GM18511 (cell line): ENCODE data around the gene CITED4.

ENCODE experiments used
- ATAC-seq: cut with Tn5 transposase; IDR thresholded peaks from one replicate; pipeline ENCODE4 v1.9.1; 2021; ENCODE audit warnings: mild to moderate bottlenecking, moderate library complexity; ENCODE audit not compliant: unreplicated experiment

CITED4 gene

DNA sequence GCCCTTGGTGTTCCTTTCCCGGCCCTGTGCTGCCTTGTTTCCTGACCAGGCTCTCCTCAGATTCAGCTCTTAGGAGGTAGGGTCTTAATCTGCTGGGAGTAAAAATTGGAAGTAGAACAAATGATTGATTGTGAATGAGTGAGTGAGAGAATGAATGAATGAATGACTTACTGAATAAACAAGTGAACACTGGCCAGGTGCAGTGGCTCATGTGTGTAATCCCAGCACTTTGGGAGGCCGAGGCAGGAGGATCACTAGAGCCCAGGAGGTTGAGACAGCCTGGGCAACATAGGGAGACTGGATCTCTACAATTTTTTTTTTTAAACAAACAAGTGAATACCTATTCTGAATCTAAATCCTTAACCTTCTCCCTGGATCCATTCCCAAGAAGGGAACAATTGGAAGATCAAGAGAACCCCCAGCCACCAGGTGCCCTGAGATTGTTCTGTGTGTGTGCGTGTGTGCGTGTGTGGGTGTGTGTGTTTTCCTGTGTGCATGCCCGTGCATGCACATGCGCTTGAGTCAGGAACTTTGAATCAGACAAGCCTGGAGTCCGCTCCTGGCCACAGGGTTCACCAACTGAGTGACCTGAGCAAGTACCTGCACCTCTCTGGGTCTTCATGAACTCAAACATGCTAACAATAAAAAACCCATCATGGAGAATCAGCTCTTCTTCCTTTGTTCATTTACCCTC lies 24.3 kb upstream of the CITED4 start:
- no peak for ATAC-seq

DNA sequence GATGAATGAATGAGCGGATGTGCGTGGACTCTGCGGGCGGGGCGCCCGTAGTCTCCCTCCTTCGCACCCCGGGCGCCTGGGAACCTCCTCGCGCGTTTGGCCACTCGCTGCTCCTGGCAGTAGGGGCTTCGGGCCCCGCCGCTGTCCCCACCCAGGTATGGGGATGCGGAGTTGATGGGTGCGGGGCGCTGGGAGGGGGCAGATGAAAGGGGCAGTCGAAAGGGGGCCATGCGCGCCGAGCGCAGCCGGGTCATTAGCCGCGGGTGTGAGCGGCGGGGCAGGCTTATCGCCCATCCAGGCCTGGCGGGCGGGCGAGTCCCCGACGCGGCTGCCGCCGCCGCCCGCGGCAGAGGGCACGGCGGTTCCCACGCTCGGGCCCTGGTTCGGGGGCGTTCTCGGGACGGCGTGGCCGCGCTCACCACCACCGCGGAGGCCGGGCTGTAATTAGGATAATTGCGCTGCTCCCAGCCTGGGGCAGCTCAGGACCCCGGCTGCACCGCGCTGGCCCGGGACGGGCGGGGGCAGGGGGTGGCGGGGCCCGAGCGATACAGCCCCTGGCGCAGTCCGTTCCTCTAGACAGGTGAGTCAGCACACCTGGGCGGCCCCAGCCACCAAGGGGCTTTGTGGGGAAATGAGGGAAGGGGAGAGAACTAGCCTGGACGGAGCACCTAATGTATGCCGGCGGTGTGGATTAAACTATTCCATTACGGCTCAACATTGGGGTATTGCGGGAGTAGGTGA lies 22.1 kb upstream of the CITED4 start:
- no peak for ATAC-seq

DNA sequence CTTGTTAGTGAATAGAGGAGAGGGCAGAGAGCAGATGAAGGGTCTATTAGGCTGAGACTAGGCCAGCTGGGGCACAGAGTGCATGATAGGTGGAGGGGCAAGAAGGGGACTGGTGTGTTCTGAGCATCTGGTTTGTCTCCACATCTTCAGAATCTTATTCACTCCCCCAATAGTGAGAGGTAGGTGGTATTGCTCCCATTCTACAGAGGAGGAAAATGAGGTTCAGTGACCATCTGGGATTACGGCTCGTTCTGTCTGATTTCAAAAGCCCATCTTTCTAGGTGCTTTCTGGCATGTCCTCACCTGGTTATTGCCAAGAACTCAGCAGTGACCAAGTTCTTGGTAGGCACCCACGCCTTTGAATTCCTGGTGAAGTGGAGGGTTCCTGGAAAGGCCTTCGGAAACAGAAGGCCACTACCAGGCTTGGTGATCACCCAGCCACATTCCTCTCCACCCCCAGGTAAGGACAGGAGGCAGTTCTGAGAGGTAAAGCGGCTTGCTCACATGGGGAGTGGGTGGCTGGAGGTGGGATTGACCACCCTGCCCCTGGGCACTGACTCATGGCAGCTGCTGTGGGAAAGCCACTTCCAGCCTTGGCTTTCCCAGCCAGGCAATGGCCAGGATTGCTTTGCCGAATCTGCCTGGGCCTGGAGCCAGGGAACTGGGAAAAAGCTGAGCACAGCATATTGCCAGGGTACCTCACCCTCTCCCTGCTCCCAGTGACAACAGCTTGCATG lies 18.8 kb upstream of the CITED4 start:
- ATAC-seq: no peak

DNA sequence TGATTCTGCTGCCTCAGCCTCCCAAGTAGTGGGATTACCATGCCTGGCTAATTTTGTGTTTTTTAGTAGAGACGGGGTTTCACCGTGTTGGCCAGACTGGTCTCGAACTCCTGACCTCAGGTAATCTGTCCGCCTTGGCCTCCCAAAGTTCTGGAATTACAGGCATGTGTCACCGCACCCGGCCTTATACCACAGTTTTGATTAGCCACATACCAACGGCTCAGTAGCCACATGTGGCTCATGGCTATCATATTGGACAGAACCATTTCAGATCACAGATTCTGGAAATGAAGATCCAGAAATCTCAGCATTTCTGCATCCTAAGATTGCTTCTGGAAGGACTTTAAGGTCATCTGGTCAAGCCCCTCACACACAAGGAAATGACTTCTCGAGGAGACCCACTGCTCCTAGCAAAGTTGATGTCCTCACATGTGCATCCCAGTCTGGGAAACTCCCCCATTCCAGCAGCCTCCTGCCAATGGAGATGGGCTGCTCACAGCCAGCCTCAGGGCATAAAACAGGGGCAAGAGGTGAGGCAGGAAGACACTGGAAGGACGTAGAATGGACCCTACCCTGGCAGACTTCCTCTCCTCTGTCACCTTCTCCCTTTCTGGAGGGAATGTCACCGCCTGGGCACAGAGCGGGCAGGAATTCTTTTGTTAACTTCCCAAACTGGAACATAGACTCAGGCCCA lies 17.5 kb upstream of the CITED4 start:
- no peak for ATAC-seq

DNA sequence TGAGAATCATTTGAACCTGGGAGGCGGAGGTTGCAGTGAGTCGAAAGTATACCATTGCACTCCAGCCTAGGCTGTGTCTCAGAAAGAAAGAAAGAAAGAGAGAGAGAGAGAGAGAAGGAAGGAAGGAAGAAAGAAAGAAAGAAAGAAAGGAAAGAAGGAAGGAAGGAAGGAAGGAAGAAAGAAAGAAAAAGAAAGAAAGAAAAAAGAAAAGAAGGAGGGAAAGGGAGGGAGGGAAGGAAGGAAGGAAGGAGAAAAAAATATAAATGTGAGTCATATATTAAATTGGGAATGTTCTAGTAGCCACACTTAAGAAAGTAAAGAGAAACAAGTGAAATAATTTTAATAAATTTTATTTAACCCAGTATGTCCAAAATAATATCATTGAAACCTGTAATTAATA lies 16.7 kb upstream of the CITED4 start:
- ATAC-seq: no peak

DNA sequence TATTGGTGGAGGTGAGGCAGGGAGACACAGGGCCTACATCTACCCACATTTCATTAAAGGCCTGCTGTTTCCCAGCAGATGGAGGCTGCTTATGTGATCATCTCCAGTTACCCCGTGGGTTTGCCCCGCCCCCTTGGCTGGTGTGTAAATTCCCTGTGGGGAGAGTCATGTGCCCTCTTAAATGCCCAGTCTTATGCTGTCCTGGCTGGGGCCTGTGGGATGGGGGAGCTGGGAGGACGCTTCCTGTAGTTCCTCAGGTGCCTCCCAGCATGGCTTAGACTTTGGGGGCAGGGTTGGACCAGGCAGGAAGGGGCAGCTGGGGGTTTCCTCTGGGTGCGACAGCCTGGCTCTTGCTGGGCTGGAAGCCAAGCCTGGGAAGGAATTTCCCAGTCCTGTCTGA lies 15.5 kb upstream of the CITED4 start:
- no peak for ATAC-seq

DNA sequence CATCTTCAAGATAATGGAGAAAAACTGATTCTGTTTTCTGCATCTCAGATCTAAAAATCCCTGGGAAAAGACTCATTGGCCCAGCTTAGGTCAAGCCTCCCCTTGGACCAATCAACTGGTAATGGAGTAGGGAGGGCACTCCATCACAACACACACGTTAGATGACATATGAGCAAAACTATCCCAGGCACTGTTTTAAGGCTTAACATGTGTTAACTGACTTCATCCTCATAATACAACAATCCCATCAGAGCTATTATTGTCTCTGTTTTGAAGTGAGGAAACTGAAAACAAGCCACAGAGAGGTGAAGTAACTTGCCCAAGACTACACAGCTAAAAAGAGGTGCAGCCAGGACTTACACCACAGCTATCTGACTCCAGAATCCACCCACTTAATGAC lies 14.7 kb upstream of the CITED4 start:
- ATAC-seq: no peak

DNA sequence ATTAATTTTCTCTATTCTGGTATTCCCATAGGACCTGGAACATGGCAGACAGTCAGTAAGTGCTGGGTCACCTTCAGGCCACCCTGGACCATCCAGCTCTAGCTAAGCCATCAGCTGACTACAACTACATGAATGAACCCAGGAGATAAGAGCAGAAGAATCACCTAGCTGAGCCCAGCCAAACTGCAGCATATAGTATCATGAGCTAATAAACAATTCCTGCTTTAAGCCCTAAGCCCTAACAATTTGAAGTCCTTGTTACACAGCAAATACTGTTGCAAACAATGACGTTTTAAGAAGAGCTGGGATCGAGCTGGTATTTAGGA lies 14.2 kb upstream of the CITED4 start:
- no peak for ATAC-seq

DNA sequence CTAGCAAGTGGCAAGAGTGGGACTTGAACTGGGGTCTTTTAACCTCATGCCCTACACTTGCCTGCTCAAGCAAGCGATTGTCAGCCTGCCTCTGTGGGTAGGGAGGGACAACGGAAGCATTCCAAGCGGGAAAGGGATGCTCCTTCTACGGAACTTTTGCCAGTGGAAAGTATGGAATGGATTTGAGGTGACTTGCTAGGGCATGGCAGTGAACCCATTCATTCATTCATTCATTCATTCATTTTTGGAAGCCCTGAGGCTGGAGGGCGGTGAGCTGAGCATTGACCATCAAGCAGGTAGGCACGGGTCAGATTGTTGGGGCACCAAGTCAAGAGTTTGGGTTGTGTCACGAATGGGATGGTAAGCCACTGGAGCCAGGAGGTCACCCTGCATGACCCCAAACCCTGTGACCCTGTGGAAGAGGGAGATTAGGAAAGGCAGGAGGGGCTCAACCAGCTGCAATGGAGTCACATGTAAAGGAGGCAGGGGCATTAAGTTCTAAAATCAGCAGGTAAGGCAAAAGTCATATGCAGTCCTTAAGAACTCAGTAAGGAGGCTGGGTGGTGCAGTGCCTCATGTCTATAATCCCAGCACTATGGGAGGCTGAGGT lies 11.8 kb upstream of the CITED4 start:
- no peak for ATAC-seq

DNA sequence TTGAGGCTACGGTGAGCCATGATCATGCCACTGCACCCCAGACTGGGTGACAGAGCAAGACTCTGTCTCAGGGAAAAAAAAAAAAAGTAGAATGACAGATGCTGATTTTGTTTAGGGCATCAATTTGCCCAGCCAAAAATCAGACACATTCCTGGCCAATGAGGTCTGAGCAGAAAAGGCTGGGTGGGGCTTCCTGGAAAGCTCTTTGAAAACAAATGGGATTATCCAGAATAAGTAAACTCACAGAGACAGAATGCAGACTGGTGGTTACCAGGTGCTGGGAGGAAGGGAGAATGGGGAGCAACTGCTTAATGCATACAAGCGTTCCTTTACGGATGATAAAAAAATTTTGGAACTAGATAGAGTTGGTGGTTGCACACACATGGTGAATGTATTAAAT lies 10.1 kb upstream of the CITED4 start:
- ATAC-seq: no peak

DNA sequence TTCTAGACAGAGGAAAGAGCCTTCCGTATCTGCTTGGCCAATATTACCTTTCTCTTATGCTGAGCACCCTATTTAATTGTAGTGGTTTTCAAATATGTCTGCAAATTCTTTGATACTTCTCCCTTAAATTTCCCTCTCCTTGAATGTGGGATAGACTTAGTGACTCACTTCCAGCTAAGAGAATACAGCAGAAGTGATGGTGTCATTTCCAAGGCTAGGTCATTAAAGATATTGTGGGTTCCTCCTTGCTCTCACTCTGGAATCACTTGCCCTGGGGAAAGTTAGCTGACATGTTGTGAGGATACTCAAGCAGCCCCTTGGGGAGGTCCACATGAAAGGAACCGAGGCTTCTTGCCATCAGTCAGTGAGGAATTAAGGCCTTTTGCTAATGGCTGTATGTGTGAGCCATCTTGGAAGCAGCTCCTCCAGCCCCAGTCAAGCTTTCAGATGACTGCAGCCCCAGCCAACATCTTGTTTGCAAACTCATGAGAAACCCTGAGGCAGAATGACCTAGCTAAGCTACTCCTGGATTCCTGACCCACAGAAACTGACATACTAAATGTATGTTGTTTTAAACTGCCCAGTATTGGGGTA lies 8.1 kb upstream of the CITED4 start:
- ATAC-seq: no peak

DNA sequence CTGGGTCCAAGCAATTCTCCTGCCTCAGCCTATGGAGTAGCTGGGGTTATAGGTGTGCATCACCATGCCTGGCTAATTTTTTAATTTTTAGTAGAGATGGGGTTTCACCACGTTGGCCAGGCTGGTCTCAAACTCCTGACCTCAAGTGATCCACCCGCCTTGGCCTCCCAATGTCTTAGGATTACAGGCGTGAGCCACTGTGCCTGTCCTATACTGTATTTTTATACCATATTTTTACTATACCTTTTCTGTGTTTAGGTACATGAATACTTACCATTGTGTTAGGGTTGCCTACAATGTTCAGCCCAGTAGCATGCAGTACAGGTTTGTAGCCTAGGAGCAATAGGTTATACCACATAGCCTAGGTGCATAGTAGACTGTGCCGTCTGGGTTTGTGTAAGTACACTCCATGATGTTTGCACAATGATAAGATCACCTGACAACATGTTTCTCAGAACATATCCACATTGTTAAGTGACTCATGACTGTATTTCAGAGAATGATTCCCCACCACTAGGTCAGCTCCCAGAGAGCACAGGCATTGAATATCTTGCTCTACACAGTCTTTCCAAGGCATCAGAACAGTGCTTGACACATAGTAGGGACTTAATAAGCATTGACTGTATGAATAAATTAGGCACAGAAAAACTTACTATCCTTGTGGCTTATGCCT lies 6.0 kb upstream of the CITED4 start:
- no peak for ATAC-seq

DNA sequence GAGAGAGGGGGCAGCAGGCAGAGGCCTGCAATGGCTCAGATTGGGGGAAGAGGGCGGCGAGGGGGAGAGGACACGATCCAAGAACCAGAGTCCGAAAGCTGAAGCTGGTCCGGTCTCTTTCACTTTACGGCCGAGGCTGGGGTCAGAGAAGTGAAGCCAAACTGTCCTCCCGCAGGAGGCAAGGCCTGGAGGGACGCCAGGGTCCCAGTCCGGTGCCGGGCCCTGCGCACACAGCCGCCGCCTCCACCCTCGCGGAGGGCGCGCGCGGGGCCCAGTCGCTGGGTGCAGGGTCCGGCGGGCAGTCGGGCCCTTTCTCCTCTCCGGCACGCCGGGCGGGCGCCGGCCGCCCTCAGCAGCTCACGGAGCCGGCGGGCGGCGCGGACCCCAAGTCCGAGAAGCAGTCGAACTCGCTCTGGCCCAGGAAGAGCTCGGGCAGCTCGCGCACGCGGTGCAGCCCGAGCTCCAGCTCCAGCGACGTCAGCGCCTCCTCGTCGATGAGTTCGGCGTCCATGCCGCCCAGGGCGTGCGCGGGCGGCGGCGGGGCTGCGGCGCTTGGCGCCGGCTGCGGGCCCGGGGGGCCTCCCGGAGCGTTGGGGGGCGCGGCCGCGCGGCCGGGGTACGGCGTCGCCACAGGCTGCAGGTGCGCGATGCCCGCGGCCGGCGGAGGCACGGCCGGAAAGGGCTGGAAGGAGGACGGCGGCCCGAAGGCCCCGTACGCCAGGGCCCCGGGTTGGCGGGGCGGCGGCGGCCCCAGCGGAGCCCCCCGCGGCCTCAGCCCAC lies 749 bp downstream of the CITED4 start:
- peak; percentile 14 for ATAC-seq

DNA sequence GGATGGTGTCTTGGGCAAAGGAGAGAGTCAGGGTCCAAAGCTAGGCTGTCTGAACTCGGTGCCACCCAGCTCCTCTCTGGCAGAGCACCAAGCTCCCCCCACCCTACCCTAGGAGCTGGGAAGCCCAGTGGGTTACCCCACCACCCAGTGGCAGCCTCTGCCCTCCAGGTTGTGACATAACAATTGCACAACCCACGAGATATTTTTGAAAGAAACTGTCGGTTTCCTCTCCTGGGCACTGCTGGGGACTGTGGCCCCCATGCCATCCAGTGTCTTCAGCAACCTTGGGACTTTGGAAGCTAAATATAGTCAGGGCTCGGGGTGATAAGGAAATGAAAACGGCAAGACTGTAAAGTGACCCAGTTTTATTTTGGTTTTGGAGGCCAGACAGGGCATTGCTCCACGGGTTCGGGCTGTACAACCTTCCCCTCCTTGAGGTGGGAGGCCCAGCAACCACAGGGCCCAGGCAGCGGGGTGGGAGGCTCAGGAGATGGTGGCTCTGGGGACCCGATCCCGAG lies 1.4 kb downstream of the CITED4 start:
- no peak for ATAC-seq

DNA sequence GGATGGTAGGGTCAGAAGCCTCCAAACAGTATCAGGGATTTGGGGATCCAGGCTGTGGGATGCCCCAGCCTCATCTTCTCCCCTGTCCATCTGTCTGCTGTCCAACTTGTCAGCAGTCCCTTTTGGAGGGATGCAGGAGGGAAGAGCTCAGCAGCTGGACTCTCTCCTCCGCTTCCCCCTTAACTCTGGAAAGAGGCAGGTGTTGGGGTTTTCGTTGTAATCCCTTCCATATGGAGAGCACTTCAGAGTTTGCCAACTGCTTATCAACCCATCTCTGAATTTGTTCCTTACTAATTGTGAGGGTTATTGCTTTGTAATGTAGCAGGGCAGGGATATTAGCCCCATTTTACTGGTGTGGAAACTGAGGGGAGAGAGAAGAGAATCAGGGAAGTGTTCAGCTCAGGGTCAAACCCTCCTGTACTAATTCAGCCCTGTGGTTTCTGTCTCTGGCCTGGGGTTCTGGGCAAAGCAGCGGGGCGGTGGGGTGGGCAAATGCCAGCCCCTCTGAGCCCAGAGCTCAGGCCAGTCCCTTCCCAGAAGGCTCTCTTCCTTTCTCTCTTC lies 3.2 kb downstream of the CITED4 start:
- no peak for ATAC-seq

DNA sequence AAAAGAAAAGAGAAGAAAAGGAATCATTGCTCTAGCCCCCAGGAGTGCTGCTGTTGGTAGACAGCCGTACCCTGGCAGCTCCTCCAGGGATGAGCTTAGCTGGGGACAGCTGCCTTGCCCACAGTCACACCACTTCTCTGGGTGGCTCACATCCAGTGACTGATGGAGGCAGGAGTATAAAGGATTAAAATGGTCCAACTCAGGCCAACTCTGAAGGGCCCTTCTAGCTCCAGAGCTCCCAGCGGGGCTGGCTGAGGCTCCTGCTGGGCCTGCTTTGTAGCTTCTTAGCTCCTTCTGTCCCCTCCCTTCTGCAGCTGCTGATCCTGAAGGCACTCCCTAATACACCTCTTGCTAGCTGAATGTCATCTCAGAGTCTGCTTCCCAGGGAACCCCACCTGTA lies 4.4 kb downstream of the CITED4 start:
- no peak for ATAC-seq

DNA sequence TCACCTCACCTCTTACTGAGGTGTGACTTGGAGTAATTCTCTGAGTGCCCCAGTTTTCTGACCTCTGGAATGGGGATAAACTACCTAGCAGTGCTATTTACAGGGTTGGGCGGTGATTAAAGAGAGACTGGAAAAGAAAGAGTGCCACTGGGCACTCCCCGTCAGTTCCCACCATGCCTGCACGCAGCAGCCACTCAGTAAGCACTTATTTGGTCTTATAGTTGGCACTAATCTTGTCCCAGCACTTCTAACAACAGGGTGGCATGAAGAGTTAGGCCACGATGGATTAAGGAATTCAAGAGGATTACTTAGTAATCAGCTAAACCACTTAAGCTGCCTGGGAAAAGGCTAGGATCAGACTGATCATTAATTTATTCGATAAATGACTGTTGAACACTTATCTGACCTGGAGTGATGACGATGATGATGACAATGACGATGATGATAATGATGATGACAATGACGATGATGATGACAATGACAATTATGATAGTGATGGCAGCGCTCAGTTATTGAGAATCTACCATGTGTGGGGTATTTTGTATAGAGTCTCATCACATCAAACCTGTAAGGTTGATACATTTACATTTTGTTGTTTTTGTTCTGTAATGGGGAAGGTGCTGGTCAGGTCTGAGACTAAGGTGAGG lies 5.4 kb downstream of the CITED4 start:
- no peak for ATAC-seq

DNA sequence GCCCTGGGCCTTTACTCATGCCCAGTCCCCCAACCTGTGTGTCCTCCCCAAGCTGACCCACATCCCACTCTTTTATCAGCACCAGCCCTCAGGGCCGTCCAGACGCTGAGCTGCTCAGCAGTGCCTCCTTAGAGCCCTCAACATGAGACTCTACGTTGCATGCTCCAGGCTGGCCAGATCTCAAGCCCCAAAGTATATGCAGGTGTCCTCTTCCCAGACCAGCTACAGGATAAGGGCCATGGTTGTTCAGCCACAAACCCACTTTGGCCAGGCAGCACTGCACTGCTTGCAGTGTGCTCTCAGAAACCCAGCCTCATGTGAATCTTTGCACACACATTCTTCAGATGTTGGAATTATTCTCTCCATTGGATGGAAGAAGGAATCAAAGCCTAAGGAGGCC lies 6.0 kb downstream of the CITED4 start:
- ATAC-seq: no peak
